Stimulated activated CD8-positive, alpha-beta memory T cell treated with anti-CD3 and anti-CD28 coated beads, Interleukin-15, amount 100 ng/mL, for 24 hours (primary cell): ENCODE measurements around the gene PHEX.

Experiments used
- DNase-seq: peaks from one replicate; pipeline ENCODE4 v3.0.0-alpha.2; 2020; ENCODE audit warnings: low read depth

The PHEX gene

GRCh38 chrX:22155126-22155525 is 123.0 kb downstream of the PHEX start:
- no peak for DNase-seq

DNA sequence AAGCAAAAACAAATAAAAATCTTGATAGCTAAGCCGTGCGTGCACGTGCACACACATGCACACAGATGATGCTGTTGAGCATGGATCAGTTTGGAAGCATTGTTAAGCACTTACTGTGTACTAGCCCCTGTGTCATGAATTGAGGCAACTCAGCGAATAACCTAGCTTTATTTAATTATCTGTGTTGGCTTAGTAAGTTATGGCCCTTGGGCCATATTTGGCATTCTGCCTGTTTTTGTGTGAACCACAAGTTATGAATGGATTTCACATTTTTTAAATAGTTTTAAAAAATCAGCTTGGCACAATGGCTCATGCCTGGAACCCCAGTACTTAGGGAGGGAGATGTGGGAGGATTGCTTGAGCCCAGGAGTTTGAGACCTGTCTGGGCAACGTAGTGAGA is 126.9 kb downstream of the PHEX start:
- no peak for DNase-seq

DNA sequence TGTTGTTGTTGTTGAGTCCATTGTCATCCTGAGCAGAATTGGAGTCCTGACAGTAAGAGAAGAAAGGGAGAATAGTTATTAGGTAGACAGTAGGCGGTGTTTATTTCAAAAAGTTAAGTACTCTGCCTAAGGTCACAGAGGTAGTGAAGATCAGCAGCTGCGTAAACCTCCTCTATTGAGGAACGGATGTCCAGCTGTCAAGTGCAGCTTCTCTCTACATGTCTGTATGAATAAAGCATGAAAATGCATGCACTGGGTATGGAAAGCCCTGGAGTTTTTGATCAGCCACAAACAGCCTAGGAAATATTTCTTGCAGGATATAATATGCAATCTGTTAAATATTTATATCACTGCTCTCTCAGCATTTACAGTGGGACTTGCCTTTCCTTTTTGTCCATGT is 131.2 kb downstream of the PHEX start:
- no peak for DNase-seq

GRCh38 chrX:22164770-22165388 is 132.8 kb downstream of the PHEX start:
- no peak for DNase-seq

- no peak for DNase-seq
These were observed 133.8 kb downstream of the PHEX start for GRCh38 chrX:22165732-22166457.

DNA sequence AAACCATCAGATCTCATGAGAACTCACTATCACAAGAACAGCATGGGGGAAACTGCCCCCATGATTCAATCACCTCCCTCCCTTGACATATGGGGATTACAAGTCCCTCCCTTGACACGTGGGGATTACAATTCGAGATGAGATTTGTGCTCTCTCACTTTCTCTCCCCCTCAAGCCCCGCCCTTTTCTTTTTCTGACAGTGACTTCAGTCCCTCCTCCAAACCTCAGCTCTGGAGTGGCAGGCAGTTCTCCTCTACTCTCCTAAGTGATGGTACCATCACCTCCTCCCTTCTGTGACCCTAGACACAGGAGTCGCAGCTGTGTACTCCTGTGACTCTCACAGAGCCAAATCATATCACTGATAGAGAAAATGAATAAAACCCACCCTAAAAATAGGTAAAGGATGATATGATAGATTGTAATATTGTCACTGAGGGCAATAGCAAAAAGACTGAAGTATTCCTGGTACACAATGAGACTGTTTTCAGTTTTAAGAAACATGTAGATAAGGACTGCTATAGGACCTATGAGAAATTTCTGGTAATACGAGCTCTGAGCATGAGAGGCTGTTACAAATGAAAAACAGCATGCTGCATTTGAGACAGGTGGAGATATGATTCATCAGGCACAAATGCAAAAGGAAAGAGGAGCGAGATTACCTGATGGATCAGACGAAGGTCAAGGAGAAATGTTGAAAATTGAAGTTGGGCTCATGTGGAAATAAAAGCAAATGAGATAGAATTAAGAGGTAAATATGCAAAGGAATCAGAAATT is 139.3 kb downstream of the PHEX start:
- DNase-seq = no peak

- no peak for DNase-seq
These were observed 141.8 kb downstream of the PHEX start for GRCh38 chrX:22173966-22174365.

- DNase-seq = no peak
These were observed 145.9 kb downstream of the PHEX start for GRCh38 chrX:22177950-22178515.

DNA sequence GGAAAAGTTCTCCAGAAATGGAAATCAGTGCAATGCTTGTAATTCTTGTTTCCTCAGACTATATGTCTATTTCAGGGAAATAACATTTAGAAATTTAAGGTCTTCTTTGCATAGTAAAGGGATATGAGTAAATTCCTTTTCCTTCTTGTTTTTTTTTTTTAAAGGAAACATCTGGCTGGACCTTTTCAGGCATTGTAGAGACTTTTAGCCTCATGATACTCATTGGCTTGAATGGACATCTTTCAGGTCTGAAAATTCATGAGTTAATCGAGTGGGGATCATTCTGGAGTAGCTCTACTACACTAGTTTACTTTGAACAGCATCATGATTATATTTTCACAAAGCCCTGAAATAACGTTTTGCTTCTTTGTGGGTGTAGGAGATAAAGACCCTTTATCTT is 152.0 kb downstream of the PHEX start:
- DNase-seq = no peak

DNA sequence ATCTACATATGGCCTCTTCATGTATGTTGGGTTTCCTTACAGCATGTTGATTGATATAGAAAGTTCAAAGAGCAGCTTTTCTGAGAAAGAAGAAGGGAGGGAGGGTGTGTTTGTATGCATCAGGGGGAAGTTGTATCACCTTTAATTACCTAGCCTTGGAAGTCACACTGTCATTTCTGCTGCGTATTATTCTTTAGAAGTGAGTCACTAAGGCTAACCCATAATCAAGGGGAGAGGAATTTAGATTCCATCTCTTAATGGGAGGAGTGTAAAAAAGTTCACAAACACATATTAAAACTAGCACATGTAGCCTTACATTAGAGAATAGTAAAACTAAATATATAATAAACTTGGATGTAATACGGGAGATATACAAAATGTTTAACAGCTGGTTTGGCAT is 154.0 kb downstream of the PHEX start:
- no peak for DNase-seq

- DNase-seq = peak; percentile 13
These were observed 160.4 kb downstream of the PHEX start for GRCh38 chrX:22192419-22193060.

- DNase-seq = no peak
These were observed 161.9 kb downstream of the PHEX start for GRCh38 chrX:22193851-22194659.

DNA sequence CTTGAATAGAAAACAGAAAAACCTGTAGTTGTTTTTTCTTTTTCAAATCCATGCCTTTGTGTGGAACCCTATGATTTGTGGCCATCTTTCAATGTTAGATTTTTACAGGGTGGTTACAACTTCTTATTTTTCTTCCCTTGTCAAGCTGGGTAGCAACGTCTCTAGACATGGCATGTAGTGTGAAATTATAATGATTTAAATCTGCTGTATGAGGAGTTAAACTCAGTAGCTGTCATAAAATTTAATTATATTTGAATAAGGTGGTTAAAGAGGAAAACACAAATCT is 162.5 kb downstream of the PHEX start:
- DNase-seq = no peak

GRCh38 chrX:22196149-22196548 is 164.0 kb downstream of the PHEX start:
- DNase-seq = no peak

DNA sequence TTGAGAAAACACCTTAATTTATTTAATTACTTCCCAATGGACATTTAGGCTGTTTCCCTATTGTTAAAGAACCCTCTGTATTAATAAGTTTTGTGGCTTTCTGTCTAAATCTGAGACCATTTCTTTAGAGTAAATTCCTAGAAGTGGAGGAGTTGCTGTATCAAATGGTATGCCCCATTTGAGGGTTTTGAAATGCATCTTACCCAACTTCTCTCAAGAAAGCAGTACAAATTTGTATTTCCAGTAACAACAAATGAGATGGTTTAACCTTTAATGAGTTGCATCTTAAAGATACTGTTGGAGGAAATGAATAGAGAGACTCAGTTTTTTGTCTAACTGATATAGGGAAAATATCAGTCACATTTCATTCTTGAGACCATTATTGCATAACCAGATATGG is 170.1 kb downstream of the PHEX start:
- no peak for DNase-seq

DNA sequence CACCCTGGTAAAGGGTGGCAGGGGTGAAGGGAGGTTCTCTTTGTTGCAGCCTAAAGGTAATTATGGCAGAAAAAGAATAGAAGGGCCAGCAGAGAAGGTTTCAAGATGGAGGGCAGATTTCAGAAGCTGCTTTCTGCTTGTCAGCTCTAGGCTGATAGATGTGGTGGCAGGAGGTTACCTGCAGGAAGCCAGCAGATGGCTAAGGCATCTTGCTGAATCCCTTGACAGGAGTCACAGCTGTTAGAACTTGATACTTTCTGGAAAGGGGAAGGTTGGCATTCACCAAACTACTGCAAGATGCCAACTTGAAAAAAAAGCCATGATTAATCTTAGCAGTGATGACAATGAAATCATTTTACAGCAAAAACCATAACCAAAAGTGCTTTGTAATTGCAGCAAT is 171.1 kb downstream of the PHEX start:
- DNase-seq = no peak

GRCh38 chrX:22206781-22207180 is 174.7 kb downstream of the PHEX start:
- no peak for DNase-seq

DNA sequence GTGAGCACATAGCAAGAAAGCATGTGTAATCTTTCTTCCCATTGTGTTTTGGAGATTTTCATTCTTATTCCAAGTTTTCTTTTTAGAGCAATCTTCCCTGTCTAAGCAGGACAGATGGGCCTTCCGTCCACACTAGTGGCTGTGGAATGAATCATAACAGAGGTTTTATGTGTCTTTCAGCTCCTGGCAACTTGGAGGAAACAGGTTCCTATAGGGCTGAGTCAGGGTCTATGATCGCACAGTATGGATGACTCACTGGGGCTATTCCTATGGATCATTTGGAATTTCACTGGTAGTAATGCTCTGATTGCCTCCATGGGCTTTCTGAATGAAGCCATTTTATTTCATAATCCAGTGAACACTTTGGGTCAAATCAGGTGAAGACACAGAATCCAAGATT is 188.8 kb downstream of the PHEX start:
- no peak for DNase-seq

DNA sequence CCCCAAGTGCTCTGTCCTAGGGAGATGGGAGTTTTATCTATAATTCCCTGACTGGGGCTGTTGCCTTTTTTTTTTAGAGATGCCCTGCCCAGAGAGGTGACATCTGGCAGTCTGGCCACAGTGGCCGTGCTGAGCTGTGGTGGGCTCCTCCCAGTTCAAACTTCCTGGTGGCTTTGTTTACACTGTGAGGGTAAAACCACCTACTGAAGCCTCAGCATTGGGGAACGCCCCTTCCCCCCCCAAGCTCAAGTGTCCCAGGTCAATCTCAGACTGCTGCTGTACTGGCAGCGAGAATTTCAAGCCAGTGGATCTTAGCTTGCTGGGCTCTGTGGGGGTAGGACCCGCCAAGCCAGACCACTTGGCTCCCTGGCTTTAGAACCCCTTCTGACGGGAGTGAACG is 202.3 kb downstream of the PHEX start:
- no peak for DNase-seq

DNA sequence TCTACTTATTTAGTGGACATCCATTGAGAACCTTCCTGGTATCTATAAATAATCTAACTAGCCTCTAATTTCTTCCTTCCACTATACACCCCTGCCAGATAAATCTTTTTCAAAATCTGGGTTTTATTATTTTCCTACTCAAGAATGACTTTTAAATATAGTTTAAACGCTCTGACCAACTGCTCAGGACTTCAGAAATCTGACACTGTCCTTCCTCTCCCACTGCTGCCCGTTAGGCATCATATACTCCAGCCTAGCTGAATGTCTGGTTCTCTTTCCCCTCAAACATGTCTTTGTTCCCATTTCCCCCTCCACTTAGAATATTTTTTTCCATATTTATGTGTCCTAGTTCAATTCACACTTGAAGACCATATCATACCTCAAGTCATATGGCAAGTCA is 205.4 kb downstream of the PHEX start:
- no peak for DNase-seq

DNA sequence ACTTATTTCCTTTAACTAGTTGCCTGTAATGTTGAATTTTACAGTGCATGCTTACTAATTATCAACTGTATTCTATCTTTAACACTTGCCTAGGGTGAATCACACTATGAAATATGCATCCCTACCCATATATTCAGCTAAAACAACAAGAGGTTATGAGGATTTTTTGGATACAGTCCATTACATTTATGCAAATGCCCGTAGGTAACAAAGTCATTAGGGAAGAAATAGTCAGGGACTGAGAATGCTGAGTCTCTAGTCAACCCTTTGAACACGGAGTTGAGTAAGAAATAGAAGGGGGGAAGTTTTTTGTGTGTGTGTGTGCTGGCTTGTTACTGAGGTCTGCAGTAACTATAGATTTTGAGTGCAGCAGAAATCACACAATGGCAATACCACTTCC is 214.5 kb downstream of the PHEX start:
- DNase-seq = no peak

DNA sequence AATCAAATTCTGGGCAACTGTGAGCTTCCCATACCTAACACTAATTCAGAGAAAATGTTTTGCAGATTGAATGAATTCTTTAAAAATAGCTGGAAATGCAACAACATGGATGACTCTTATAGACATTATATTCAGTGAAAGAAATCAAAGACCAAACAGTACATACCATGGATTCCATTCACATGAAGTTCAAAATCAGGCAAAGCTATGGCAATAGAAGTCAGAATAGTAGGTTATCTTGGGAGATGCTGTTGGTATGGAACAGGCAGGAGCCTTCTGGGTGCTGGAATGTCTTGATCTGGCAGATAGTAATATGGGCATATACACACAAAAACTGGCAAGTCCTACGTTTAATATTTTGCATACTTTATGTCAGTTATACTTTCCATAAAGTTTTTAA is 215.0 kb downstream of the PHEX start:
- DNase-seq = no peak
